WTC11 (cell line): ENCODE data around the gene FYCO1. TPM values are rescaled to one million over a fixed set of nuclear protein-coding genes. Genes with fewer than 3 reads are reported as not detected.

Source experiments
- ATAC-seq: fragments of 200-7000 bp; cut with Tn5 transposase; 2 replicates; pipeline ENCODE4 v1.10.0; 2021; ENCODE audit warnings: mild to moderate bottlenecking, moderate library complexity
- CTCF ChIA-PET: fragments of 300-600 bp; sonication (Branson Sonifier 250); formaldehyde crosslinking; loops from one replicate; lab custom pipeline; 2021; ENCODE audit warnings: antibody characterized with exemption; lab: Charles Lee
- POLR2A ChIA-PET: fragments of 350-600 bp; sonication (Branson Sonifier 250); formaldehyde crosslinking; loops from one replicate; lab custom pipeline; 2021; ENCODE audit warnings: antibody characterized with exemption; lab: Charles Lee
- DNase-seq: peaks from one replicate; pipeline ENCODE4 v3.0.0; 2021; ENCODE audit warnings: low spot score
- H3K27ac Mint-ChIP-seq: 2 replicates; pipeline ENCODE4 v1.8.0; 2021; ENCODE audit warnings: mixed read lengths
- H3K27me3 Mint-ChIP-seq: 2 replicates; pipeline ENCODE4 v1.8.0; 2021; ENCODE audit warnings: low read depth, mild to moderate bottlenecking, moderate library complexity, mixed read lengths
- H3K36me3 Mint-ChIP-seq: 2 replicates; pipeline ENCODE4 v1.8.0; 2021; ENCODE audit warnings: mixed read lengths
- H3K4me1 Mint-ChIP-seq: 2 replicates; pipeline ENCODE4 v1.8.0; 2022; ENCODE audit warnings: mixed read lengths
- H3K4me3 Mint-ChIP-seq: 2 replicates; pipeline ENCODE4 v1.8.0; 2021; ENCODE audit warnings: mild to moderate bottlenecking, moderate library complexity, mixed read lengths
- H3K9me3 Mint-ChIP-seq: 2 replicates; pipeline ENCODE4 v1.8.0; 2021; ENCODE audit warnings: mixed read lengths
- EMX1 ChIP-seq: fragments of 250-450 bp; sonication (Bioruptor Pico); IDR thresholded peaks from 2 replicates; pipeline ENCODE4 v1.8.0; 2021; ENCODE audit warnings: mild to moderate bottlenecking
- ESRRA ChIP-seq: sonication (generic); formaldehyde crosslinking; IDR thresholded peaks from 2 replicates; pipeline ENCODE4 v1.8.1; 2022; ENCODE audit warnings: mild to moderate bottlenecking, missing genetic modification reagents, borderline replicate concordance
- FOXP1 ChIP-seq: sonication (generic); formaldehyde crosslinking; IDR thresholded peaks from 2 replicates; pipeline ENCODE4 v1.8.0; 2022; ENCODE audit warnings: missing genetic modification reagents, mild to moderate bottlenecking, moderate library complexity, borderline replicate concordance
- JAZF1 ChIP-seq: fragments of 250-450 bp; sonication (Bioruptor Pico); IDR thresholded peaks from 2 replicates; pipeline ENCODE4 v1.9.0; 2021; ENCODE audit warnings: moderate library complexity, mild to moderate bottlenecking, inconsistent platforms
- NR1H2 ChIP-seq: sonication (generic); formaldehyde crosslinking; IDR thresholded peaks from 2 replicates; pipeline ENCODE4 v1.9.0; 2021; ENCODE audit warnings: mild to moderate bottlenecking, moderate library complexity, missing genetic modification reagents
- RELA ChIP-seq: sonication (generic); formaldehyde crosslinking; IDR thresholded peaks from 2 replicates; pipeline ENCODE4 v1.8.1; 2022; ENCODE audit warnings: missing genetic modification reagents, mild to moderate bottlenecking, borderline replicate concordance
- SMAD3 ChIP-seq: sonication (generic); formaldehyde crosslinking; IDR thresholded peaks from 2 replicates; pipeline ENCODE4 v1.8.0; 2022; ENCODE audit warnings: missing genetic modification reagents, mild to moderate bottlenecking, borderline replicate concordance
- SP1 ChIP-seq: sonication (generic); formaldehyde crosslinking; conservative IDR thresholded peaks from 2 replicates; pipeline ENCODE4 v1.8.1; 2022; ENCODE audit warnings: missing genetic modification reagents
- ZNF416 ChIP-seq: fragments of 250-450 bp; sonication (Bioruptor Pico); IDR thresholded peaks from 2 replicates; pipeline ENCODE4 v1.9.0; 2021; ENCODE audit warnings: mild to moderate bottlenecking, inconsistent platforms
- total RNA-seq: library from RNA; stranded (reverse); gene quantifications from 3 replicates; pipeline ENCODE4 v1.2.3, GENCODE V29; 2021
- TF ChIP-seq, protein P1 (sequence below): fragments of 250-450 bp; sonication (Bioruptor Pico); IDR thresholded peaks from 2 replicates; pipeline ENCODE4 v2.1.2; 2022; ENCODE audit warnings: mild to moderate bottlenecking, moderate library complexity
- TF ChIP-seq, protein P2 (sequence below): sonication (generic); formaldehyde crosslinking; IDR thresholded peaks from 2 replicates; pipeline ENCODE4 v1.8.1; 2022; ENCODE audit warnings: mild to moderate bottlenecking, missing genetic modification reagents, moderate library complexity, borderline replicate concordance
- TF ChIP-seq, protein P3 (sequence below): sonication (generic); formaldehyde crosslinking; IDR thresholded peaks from 2 replicates; pipeline ENCODE4 v1.8.1; 2022; ENCODE audit warnings: low read depth, mild to moderate bottlenecking, moderate library complexity, missing genetic modification reagents, borderline replicate concordance
- TF ChIP-seq, protein P4 (sequence below): sonication (generic); formaldehyde crosslinking; IDR thresholded peaks from 2 replicates; pipeline ENCODE4 v1.8.0; 2023; ENCODE audit warnings: mild to moderate bottlenecking, missing genetic modification reagents
- TF ChIP-seq, protein P5 (sequence below): sonication (generic); formaldehyde crosslinking; IDR thresholded peaks from 2 replicates; pipeline ENCODE4 v1.8.1; 2023; ENCODE audit warnings: mild to moderate bottlenecking, missing genetic modification reagents
- TF ChIP-seq, protein P6 (sequence below): sonication (generic); formaldehyde crosslinking; IDR thresholded peaks from 2 replicates; pipeline ENCODE4 v1.8.0; 2023; ENCODE audit warnings: missing genetic modification reagents
- TF ChIP-seq, protein P7 (sequence below): sonication (generic); formaldehyde crosslinking; IDR thresholded peaks from 2 replicates; pipeline ENCODE4 v1.8.1; 2022; ENCODE audit warnings: mild to moderate bottlenecking, moderate library complexity, missing genetic modification reagents

FYCO1 gene
- total RNA-seq, 1 experiment from 2014 or later = 13.9 TPM

DNA sequence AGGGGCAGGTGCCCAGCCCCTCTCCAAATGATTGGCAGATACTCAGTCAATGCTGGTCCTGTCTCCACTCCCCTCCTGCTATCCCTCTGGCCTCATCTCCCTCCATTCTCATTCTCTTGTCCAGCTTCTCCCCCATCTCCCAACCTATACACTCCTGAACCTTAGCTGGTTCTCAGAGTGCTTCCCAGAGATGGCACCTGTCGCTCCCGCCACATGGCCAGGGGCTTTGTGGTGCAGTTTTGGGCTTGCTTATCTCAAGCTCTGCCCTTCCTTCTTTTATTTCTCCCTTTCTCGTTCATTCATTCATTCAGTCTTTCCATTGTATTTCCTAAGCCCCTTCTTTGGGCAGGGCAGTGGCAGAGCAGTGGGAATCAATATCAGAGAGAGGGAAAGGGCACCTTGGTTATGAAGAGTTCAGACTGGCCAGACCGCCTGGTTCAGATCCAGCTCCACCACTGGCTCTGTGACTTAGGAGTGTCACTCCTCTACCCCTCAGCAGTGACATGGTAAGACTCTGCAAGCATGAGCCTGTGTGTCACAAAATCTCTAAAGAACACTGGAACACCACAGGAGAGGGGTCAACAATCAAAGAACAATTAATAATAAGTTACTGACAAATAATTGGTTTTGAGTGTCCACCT, 72.6 kb downstream of the FYCO1 start (continued):
- TF ChIP-seq, protein P1, sequence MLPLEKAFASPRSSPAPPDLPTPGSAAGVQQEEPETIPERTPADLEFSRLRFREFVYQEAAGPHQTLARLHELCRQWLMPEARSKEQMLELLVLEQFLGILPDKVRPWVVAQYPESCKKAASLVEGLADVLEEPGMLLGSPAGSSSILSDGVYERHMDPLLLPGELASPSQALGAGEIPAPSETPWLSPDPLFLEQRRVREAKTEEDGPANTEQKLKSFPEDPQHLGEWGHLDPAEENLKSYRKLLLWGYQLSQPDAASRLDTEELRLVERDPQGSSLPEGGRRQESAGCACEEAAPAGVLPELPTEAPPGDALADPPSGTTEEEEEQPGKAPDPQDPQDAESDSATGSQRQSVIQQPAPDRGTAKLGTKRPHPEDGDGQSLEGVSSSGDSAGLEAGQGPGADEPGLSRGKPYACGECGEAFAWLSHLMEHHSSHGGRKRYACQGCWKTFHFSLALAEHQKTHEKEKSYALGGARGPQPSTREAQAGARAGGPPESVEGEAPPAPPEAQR (CRISPR knock-in tag) = no peak
- TF ChIP-seq SMAD3 (CRISPR knock-in tag) (no peak), FOXP1 (CRISPR knock-in tag) (no peak)
- TF ChIP-seq, protein P2, sequence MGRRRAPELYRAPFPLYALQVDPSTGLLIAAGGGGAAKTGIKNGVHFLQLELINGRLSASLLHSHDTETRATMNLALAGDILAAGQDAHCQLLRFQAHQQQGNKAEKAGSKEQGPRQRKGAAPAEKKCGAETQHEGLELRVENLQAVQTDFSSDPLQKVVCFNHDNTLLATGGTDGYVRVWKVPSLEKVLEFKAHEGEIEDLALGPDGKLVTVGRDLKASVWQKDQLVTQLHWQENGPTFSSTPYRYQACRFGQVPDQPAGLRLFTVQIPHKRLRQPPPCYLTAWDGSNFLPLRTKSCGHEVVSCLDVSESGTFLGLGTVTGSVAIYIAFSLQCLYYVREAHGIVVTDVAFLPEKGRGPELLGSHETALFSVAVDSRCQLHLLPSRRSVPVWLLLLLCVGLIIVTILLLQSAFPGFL (CRISPR knock-in tag) = no peak

DNA sequence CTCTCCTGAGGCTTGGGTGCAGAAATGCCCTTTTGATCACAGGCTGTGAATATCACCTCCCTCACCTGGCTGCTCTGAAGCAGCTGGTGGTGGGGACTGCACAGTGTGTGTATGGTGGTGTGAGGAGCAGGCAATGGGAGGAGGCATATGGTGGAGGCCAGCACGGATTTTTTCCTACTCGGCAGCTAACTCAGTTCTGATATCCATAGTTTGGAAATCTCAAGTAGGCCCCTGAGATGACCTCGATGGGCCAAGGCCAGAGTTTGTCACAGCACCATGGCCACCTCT, 73.6 kb downstream of the FYCO1 start:
- H3K4me1 Mint-ChIP-seq = no peaks in the 10 kb centered on the region
- CTCF ChIA-PET = no interaction called here
- H3K36me3 Mint-ChIP-seq = peaks cover 28% of the 10 kb centered on the region
- H3K4me3 Mint-ChIP-seq = no peak overlapping the region
- no peaks in the 10 kb centered on the region for H3K9me3 Mint-ChIP-seq
- H3K27ac Mint-ChIP-seq = no peak overlapping the region
- DNase-seq (no peak), ATAC-seq (no peak)
- TF ChIP-seq NR1H2 (CRISPR knock-in tag) = no peak
- no peak for TF ChIP-seq SP1 (CRISPR knock-in tag)
- TF ChIP-seq, protein P3, sequence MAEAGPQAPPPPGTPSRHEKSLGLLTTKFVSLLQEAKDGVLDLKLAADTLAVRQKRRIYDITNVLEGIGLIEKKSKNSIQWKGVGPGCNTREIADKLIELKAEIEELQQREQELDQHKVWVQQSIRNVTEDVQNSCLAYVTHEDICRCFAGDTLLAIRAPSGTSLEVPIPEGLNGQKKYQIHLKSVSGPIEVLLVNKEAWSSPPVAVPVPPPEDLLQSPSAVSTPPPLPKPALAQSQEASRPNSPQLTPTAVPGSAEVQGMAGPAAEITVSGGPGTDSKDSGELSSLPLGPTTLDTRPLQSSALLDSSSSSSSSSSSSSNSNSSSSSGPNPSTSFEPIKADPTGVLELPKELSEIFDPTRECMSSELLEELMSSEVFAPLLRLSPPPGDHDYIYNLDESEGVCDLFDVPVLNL (CRISPR knock-in tag) = no peak
- no peaks in the 10 kb centered on the region for H3K27me3 Mint-ChIP-seq
- POLR2A ChIA-PET = no interaction called here

DNA sequence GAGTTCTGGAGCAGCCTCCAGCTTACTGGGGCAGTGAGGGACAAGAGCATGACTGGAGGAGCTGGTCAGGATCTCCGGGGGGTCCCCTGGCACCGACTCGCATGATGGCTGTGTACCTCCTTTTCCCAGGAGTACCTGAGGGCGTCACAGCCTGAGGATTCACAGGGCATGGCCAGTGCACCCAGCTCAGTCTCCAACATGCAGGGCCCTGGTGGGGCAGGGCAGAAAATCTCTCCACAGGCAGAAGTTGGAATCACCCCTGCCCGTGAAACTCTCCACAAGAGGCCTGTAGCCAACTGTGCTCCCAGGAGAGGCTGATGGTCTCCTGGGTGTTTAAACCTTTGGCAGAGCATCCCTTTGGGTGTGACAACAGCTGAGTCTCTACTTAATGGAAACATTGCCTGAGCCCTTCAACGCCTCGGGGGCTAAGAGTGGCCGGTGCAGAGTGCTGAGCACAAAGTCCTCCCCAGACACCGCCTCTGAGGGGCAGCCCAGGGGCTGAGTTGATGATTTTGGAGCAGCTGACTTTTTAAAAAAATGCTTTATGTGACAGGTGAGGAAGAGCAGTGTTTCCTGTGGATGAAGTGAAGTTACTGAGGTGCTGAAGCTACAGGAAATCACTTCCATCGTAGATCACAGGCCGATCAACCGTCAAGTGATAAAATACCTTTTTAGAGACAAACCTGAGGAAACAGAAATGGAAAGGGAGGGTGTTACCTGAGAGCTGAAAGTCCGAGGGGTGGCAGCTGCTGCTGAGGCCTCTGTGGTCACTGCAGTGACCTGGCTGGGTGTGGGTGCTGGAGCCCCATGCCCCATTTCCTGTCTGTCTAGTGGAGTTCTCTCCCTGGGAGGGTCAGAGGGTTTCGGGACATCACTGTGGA, 74.2 kb downstream of the FYCO1 start:
- CTCF ChIA-PET = interaction anchor here (0.7 to 1.5 kb wide), 3 partner anchors 8 to 36 kb away, joined by 3 to 4 read pairs (median 4); no protein-coding TSS in a partner anchor
- Mint-ChIP-seq H3K9me3 (no peaks in the 10 kb centered on the region), H3K27me3 (0 out of 2 replicates have a peak, but pooled peaks cover under 1% of the 10 kb centered on the region), H3K27ac (no peak overlapping the region), H3K4me3 (no peak overlapping the region), H3K4me1 (no peaks in the 10 kb centered on the region), H3K36me3 (peaks cover 26% of the 10 kb centered on the region)
- DNase-seq (no peak), ATAC-seq (no peak)
- no peak for TF ChIP-seq ESRRA (CRISPR knock-in tag)
- TF ChIP-seq, protein P4, sequence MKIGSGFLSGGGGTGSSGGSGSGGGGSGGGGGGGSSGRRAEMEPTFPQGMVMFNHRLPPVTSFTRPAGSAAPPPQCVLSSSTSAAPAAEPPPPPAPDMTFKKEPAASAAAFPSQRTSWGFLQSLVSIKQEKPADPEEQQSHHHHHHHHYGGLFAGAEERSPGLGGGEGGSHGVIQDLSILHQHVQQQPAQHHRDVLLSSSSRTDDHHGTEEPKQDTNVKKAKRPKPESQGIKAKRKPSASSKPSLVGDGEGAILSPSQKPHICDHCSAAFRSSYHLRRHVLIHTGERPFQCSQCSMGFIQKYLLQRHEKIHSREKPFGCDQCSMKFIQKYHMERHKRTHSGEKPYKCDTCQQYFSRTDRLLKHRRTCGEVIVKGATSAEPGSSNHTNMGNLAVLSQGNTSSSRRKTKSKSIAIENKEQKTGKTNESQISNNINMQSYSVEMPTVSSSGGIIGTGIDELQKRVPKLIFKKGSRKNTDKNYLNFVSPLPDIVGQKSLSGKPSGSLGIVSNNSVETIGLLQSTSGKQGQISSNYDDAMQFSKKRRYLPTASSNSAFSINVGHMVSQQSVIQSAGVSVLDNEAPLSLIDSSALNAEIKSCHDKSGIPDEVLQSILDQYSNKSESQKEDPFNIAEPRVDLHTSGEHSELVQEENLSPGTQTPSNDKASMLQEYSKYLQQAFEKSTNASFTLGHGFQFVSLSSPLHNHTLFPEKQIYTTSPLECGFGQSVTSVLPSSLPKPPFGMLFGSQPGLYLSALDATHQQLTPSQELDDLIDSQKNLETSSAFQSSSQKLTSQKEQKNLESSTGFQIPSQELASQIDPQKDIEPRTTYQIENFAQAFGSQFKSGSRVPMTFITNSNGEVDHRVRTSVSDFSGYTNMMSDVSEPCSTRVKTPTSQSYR (CRISPR knock-in tag) = no peak
- POLR2A ChIA-PET = no interaction called here

DNA sequence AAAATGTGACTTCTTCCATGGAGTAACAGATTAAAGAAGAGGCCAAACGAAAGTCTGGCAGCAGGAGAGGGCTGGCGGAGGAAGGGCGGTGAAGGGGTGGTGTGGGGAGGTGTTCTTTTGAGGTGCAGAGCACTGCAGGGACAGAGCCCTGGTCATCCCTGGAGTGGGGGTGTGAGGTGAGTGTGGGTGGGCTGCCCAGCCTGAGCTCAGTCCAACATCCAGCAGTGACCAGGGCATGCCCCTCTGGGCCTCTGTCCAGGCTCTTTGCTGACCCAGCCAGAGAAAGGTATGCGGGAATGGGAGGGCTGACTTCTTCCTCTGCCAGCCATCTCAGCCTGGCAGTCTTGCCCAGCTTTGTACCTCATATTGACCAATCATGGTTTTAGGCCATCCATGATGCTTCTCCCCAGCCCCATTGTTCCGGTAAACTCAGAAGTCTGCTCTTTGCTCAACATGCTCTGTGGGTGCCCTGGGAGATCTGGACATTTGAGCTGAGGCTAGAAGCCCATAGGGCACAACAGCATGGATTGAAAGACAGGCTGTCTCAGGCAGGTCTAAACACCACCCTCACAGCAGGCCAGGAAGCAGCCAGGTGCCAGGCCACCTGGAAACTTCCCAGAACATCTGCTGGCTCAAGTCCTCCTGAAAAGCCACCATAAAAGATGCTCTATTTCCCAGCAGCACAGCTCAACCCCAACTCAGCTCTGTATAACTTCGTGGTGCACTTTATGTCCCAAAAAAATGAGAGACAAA, 78.3 kb downstream of the FYCO1 start:
- ChIA-PET POLR2A (no interaction called here), CTCF (interaction anchor here (0.6 kb wide), 1 partner anchor 21 kb away, joined by 3 read pairs; no protein-coding TSS in a partner anchor)
- ATAC-seq = no peak
- peaks cover 6% of the 10 kb centered on the region; the same call in 1 of the 2 replicates for H3K4me1 Mint-ChIP-seq
- H3K27me3 Mint-ChIP-seq = peaks cover 15% of the 10 kb centered on the region
- H3K4me3 Mint-ChIP-seq = no peak overlapping the region
- DNase-seq = no peak
- H3K9me3 Mint-ChIP-seq = no peaks in the 10 kb centered on the region
- peaks cover 10% of the 10 kb centered on the region; the same call in 1 of the 2 replicates for H3K36me3 Mint-ChIP-seq
- H3K27ac Mint-ChIP-seq = no peak overlapping the region
- TF ChIP-seq, protein P5, sequence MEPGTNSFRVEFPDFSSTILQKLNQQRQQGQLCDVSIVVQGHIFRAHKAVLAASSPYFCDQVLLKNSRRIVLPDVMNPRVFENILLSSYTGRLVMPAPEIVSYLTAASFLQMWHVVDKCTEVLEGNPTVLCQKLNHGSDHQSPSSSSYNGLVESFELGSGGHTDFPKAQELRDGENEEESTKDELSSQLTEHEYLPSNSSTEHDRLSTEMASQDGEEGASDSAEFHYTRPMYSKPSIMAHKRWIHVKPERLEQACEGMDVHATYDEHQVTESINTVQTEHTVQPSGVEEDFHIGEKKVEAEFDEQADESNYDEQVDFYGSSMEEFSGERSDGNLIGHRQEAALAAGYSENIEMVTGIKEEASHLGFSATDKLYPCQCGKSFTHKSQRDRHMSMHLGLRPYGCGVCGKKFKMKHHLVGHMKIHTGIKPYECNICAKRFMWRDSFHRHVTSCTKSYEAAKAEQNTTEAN = no peak
- TF ChIP-seq EMX1 (CRISPR knock-in tag) (no peak), JAZF1 (CRISPR knock-in tag) (no peak), RELA (no peak), FOXP1 (CRISPR knock-in tag) (no peak), ZNF416 (CRISPR knock-in tag) (no peak)
- TF ChIP-seq, protein P6, sequence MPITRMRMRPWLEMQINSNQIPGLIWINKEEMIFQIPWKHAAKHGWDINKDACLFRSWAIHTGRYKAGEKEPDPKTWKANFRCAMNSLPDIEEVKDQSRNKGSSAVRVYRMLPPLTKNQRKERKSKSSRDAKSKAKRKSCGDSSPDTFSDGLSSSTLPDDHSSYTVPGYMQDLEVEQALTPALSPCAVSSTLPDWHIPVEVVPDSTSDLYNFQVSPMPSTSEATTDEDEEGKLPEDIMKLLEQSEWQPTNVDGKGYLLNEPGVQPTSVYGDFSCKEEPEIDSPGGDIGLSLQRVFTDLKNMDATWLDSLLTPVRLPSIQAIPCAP (CRISPR knock-in tag) = no peak
- TF ChIP-seq, protein P7, sequence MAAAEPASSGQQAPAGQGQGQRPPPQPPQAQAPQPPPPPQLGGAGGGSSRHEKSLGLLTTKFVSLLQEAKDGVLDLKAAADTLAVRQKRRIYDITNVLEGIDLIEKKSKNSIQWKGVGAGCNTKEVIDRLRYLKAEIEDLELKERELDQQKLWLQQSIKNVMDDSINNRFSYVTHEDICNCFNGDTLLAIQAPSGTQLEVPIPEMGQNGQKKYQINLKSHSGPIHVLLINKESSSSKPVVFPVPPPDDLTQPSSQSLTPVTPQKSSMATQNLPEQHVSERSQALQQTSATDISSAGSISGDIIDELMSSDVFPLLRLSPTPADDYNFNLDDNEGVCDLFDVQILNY (CRISPR knock-in tag) = no peak
